Astrocyte of the cerebellum (primary cell): ENCODE results near the gene SLC12A7.

Source experiments
- DNase-seq: peaks from one replicate; pipeline ENCODE4 v3.0.0-alpha.2; 2011; ENCODE audit warnings: low read depth
- H3K4me3 ChIP-seq: 2 replicates; pipeline ENCODE4 v1.5.1; 2011; ENCODE audit warnings: mild to moderate bottlenecking, low read depth, low read length, moderate library complexity
- in situ Hi-C: cut with HindIII; loops from 2 replicates; pipeline ENCODE4 v1.10.0; 2017; ENCODE audit warnings: low sequenced_read_pairs
- TF ChIP-seq, protein P1 (sequence below): IDR thresholded peaks from 2 replicates; pipeline ENCODE4 v1.5.1; 2012; ENCODE audit warnings: low read length, low read depth, moderate library complexity, mild to moderate bottlenecking; ENCODE audit errors: missing control alignments

SLC12A7 gene

GRCh38 chr5:1136814-1137213 lies 25.0 kb upstream of the SLC12A7 start:
- no peak for DNase-seq
- TF ChIP-seq, protein P1, sequence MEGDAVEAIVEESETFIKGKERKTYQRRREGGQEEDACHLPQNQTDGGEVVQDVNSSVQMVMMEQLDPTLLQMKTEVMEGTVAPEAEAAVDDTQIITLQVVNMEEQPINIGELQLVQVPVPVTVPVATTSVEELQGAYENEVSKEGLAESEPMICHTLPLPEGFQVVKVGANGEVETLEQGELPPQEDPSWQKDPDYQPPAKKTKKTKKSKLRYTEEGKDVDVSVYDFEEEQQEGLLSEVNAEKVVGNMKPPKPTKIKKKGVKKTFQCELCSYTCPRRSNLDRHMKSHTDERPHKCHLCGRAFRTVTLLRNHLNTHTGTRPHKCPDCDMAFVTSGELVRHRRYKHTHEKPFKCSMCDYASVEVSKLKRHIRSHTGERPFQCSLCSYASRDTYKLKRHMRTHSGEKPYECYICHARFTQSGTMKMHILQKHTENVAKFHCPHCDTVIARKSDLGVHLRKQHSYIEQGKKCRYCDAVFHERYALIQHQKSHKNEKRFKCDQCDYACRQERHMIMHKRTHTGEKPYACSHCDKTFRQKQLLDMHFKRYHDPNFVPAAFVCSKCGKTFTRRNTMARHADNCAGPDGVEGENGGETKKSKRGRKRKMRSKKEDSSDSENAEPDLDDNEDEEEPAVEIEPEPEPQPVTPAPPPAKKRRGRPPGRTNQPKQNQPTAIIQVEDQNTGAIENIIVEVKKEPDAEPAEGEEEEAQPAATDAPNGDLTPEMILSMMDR = no peak
- in situ Hi-C loops = no loop called here
- no peak overlapping the region for H3K4me3 ChIP-seq

GRCh38 chr5:1135696-1136525 lies 24.0 kb upstream of the SLC12A7 start:
- H3K4me3 ChIP-seq = no peak overlapping the region
- in situ Hi-C loops = no loop called here
- TF ChIP-seq, protein P1 = no peak

DNA sequence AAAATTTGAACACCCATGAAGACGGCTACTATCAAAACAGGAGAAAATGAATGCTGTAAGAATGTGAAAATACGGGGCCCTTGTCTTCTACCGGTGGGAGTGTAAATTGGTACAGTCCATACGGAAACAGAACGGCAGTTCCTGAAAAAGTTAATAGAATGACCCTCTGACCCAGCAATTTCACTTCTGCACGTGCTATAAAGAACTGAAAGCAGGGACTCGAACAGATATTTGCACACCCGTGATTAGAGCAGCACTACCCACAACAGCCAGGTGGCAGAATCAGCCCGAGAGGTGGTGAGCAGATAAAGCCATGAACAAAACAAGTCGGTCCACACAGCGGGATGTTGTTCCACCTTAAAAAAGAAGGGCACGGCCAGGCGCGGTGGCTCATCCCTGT lies 22.6 kb upstream of the SLC12A7 start:
- no peak for DNase-seq
- TF ChIP-seq, protein P1 = no peak
- in situ Hi-C loops = no loop called here
- H3K4me3 ChIP-seq = no peak overlapping the region

More at GRCh38 chr5:1135696-1136525, 24.0 kb upstream of the SLC12A7 start:
- no peak for DNase-seq

- in situ Hi-C loops = no loop called here
- no peak for DNase-seq
- H3K4me3 ChIP-seq = no peak overlapping the region
- TF ChIP-seq, protein P1 = no peak
Measured at GRCh38 chr5:1133510-1134201, 21.8 kb upstream of the SLC12A7 start.

DNA sequence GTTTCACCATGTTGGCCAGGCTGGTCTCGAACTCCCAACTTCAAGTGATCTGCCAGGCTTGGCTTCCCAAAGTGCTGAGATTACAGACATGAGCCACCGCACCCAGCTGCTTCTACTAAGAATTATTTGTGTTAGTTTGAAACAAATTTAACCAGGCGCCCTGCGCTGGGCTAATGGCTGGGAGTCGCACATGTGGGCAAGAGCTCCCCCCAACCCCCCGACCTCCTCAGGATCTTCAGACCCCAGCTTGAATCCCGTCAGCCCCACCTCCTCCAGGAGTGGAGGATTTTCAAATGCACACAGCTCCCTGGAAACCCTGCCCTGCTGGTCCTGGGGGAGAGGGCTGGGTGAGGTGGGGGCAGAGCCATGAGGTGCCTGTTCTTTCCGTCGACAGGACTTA lies 21.2 kb upstream of the SLC12A7 start:
- TF ChIP-seq, protein P1 = no peak
- DNase-seq = no peak
- in situ Hi-C loops = no loop called here
- H3K4me3 ChIP-seq = no peak overlapping the region

GRCh38 chr5:1132570-1132969 lies 20.7 kb upstream of the SLC12A7 start:
- DNase-seq = no peak
- no peak overlapping the region for H3K4me3 ChIP-seq
- in situ Hi-C loops = no loop called here
- TF ChIP-seq, protein P1 = no peak
